ENCODE results near the gene NOTCH2. TPM values are rescaled to one million over a fixed set of nuclear protein-coding genes. Genes with fewer than 3 reads are reported as not detected.
A peak's percentile ranks its signal among the peaks of the same experiment; 100 is the strongest.
"Not testable (repeated sequence)": the region's sequence is repeated elsewhere in the genome, so short reads cannot be mapped to it uniquely, and the experiment has no call there.

The NOTCH2 gene
- total RNA-seq: 100 to 1,000 TPM; 115 to 179 TPM

- H3K36me3 Mint-ChIP-seq, H3K27ac Mint-ChIP-seq: not testable (repeated sequence)
Measured at GRCh38 chr1:120069067-120069919, at the start of gene NOTCH2. Gene NOTCH2 (minus strand): TSS chr1:120069662. CDS start chr1:120069406, 256 bp downstream.

GRCh38 chr1:120117371-120118177, 48.1 kb upstream of the NOTCH2 start:
- DNase-seq (ENCODE audit: low spot score); H3K27me3 Mint-ChIP-seq; H3K9me3 Mint-ChIP-seq; H3K4me3 Mint-ChIP-seq; H3K27ac Mint-ChIP-seq; H3K36me3 Mint-ChIP-seq: not testable (repeated sequence)
- H3K4me1 Mint-ChIP-seq (ENCODE audit: low read depth in 2 of 2): peaks cover 4 to 13% of the 10 kb centered on the region in 2 donors
- ATAC-seq: peak in 1 of 2 donors; percentile 40

More at GRCh38 chr1:120069067-120069919, at the start of gene NOTCH2:
- H3K9me3 Mint-ChIP-seq; H3K4me1 Mint-ChIP-seq (ENCODE audit: low read depth in 2 of 2); H3K27me3 Mint-ChIP-seq: not testable (repeated sequence)
- H3K4me3 Mint-ChIP-seq: peak within 1 kb of the TSS; percentile 17
- ATAC-seq: peak; percentile 86
- DNase-seq (ENCODE audit: low spot score): peak; percentile 73

- H3K27ac Mint-ChIP-seq; H3K27me3 Mint-ChIP-seq; H3K4me1 Mint-ChIP-seq (ENCODE audit: low read depth in 2 of 2); H3K9me3 Mint-ChIP-seq; H3K36me3 Mint-ChIP-seq; DNase-seq (ENCODE audit: low spot score); H3K4me3 Mint-ChIP-seq; ATAC-seq: not testable (repeated sequence)
Measured at GRCh38 chr1:120116094-120116493, 46.6 kb upstream of the NOTCH2 start.

- not testable (repeated sequence) for ATAC-seq
Measured at GRCh38 chr1:120113134-120113533, 43.7 kb upstream of the NOTCH2 start.

GRCh38 chr1:120112212-120112611, 42.8 kb upstream of the NOTCH2 start:
- not testable (repeated sequence) for H3K27ac Mint-ChIP-seq; H3K4me1 Mint-ChIP-seq (ENCODE audit: low read depth in 2 of 2); H3K9me3 Mint-ChIP-seq; H3K36me3 Mint-ChIP-seq; ATAC-seq; DNase-seq (ENCODE audit: low spot score); H3K4me3 Mint-ChIP-seq; H3K27me3 Mint-ChIP-seq

More at GRCh38 chr1:120113134-120113533, 43.7 kb upstream of the NOTCH2 start:
- not testable (repeated sequence) for H3K27ac Mint-ChIP-seq; H3K27me3 Mint-ChIP-seq; H3K36me3 Mint-ChIP-seq; H3K9me3 Mint-ChIP-seq; H3K4me1 Mint-ChIP-seq (ENCODE audit: low read depth in 2 of 2); H3K4me3 Mint-ChIP-seq; DNase-seq (ENCODE audit: low spot score)

GRCh38 chr1:120111771-120112170, 42.3 kb upstream of the NOTCH2 start:
- not testable (repeated sequence) for H3K4me1 Mint-ChIP-seq (ENCODE audit: low read depth in 2 of 2); H3K27me3 Mint-ChIP-seq; H3K9me3 Mint-ChIP-seq; DNase-seq (ENCODE audit: low spot score); ATAC-seq; H3K27ac Mint-ChIP-seq; H3K4me3 Mint-ChIP-seq; H3K36me3 Mint-ChIP-seq

- H3K27ac Mint-ChIP-seq; H3K9me3 Mint-ChIP-seq; ATAC-seq; H3K27me3 Mint-ChIP-seq; H3K36me3 Mint-ChIP-seq; DNase-seq (ENCODE audit: low spot score); H3K4me3 Mint-ChIP-seq; H3K4me1 Mint-ChIP-seq (ENCODE audit: low read depth in 2 of 2): not testable (repeated sequence)
Measured at GRCh38 chr1:120111008-120111407, 41.5 kb upstream of the NOTCH2 start.

- H3K36me3 Mint-ChIP-seq; DNase-seq (ENCODE audit: low spot score); H3K27ac Mint-ChIP-seq; H3K27me3 Mint-ChIP-seq; H3K9me3 Mint-ChIP-seq; ATAC-seq; H3K4me3 Mint-ChIP-seq: not testable (repeated sequence)
- peaks cover 9 to 11% of the 10 kb centered on the region in 2 donors for H3K4me1 Mint-ChIP-seq (ENCODE audit: low read depth in 2 of 2)
Measured at GRCh38 chr1:120109656-120110055, 40.2 kb upstream of the NOTCH2 start.

GRCh38 chr1:120109180-120109579, 39.7 kb upstream of the NOTCH2 start:
- ATAC-seq, H3K4me3 Mint-ChIP-seq: not testable (repeated sequence)

GRCh38 chr1:120105288-120105687, 35.8 kb upstream of the NOTCH2 start:
- not testable (repeated sequence) for H3K27me3 Mint-ChIP-seq; H3K4me3 Mint-ChIP-seq; DNase-seq (ENCODE audit: low spot score); H3K9me3 Mint-ChIP-seq; H3K27ac Mint-ChIP-seq; H3K36me3 Mint-ChIP-seq
- peaks cover 7 to 11% of the 10 kb centered on the region in 2 donors for H3K4me1 Mint-ChIP-seq (ENCODE audit: low read depth in 2 of 2)
- peak; percentile 79 to 88 for ATAC-seq

More at GRCh38 chr1:120109180-120109579, 39.7 kb upstream of the NOTCH2 start:
- not testable (repeated sequence) for H3K27me3 Mint-ChIP-seq; DNase-seq (ENCODE audit: low spot score); H3K27ac Mint-ChIP-seq; H3K9me3 Mint-ChIP-seq; H3K36me3 Mint-ChIP-seq
- peaks cover 9 to 11% of the 10 kb centered on the region in 2 donors for H3K4me1 Mint-ChIP-seq (ENCODE audit: low read depth in 2 of 2)

GRCh38 chr1:120103768-120104167, 34.3 kb upstream of the NOTCH2 start:
- H3K4me1 Mint-ChIP-seq (ENCODE audit: low read depth in 2 of 2): peaks cover 7 to 11% of the 10 kb centered on the region in 2 donors
- H3K9me3 Mint-ChIP-seq; DNase-seq (ENCODE audit: low spot score); H3K27me3 Mint-ChIP-seq; H3K27ac Mint-ChIP-seq; H3K4me3 Mint-ChIP-seq; ATAC-seq; H3K36me3 Mint-ChIP-seq: not testable (repeated sequence)

GRCh38 chr1:120101593-120101992, 32.1 kb upstream of the NOTCH2 start:
- not testable (repeated sequence) for H3K4me3 Mint-ChIP-seq; H3K27me3 Mint-ChIP-seq; H3K27ac Mint-ChIP-seq; H3K36me3 Mint-ChIP-seq; H3K9me3 Mint-ChIP-seq; DNase-seq (ENCODE audit: low spot score); ATAC-seq
- peaks cover 7 to 11% of the 10 kb centered on the region in 2 donors for H3K4me1 Mint-ChIP-seq (ENCODE audit: low read depth in 2 of 2)

GRCh38 chr1:120100590-120100989, 31.1 kb upstream of the NOTCH2 start:
- H3K4me3 Mint-ChIP-seq; H3K27ac Mint-ChIP-seq; H3K36me3 Mint-ChIP-seq; H3K27me3 Mint-ChIP-seq; H3K9me3 Mint-ChIP-seq; H3K4me1 Mint-ChIP-seq (ENCODE audit: low read depth in 2 of 2); DNase-seq (ENCODE audit: low spot score); ATAC-seq: not testable (repeated sequence)
